ENCODE data around the gene GYPC.
"Not testable (repeated sequence)": the region's sequence is repeated elsewhere in the genome, so short reads cannot be mapped to it uniquely, and the experiment has no call there.

The GYPC gene

GRCh38 chr2:126703311-126703710 lies 47.4 kb downstream of the GYPC start:
- DNase-seq = no peak

- no peak for DNase-seq
Observed at GRCh38 chr2:126704434-126705160, 48.6 kb downstream of the GYPC start.

- DNase-seq = no peak
Observed at GRCh38 chr2:126707191-126707590, 51.2 kb downstream of the GYPC start.

GRCh38 chr2:126707941-126708340 lies 52.0 kb downstream of the GYPC start:
- no peak for DNase-seq

GRCh38 chr2:126714191-126714965 lies 58.4 kb downstream of the GYPC start:
- DNase-seq = no peak

GRCh38 chr2:126715111-126715510 lies 59.2 kb downstream of the GYPC start:
- DNase-seq = no peak

GRCh38 chr2:126715576-126716406 lies 59.8 kb downstream of the GYPC start:
- no peak for DNase-seq

- DNase-seq = not testable (repeated sequence)
Observed at GRCh38 chr2:126717277-126717676, 61.3 kb downstream of the GYPC start.

GRCh38 chr2:126717928-126718327 lies 62.0 kb downstream of the GYPC start:
- no peak for DNase-seq

GRCh38 chr2:126719191-126719832 lies 63.4 kb downstream of the GYPC start:
- no peak for DNase-seq

- no peak for DNase-seq
Observed at GRCh38 chr2:126719833-126720351, 63.9 kb downstream of the GYPC start.

GRCh38 chr2:126720638-126721037 lies 64.7 kb downstream of the GYPC start:
- no peak for DNase-seq

- no peak for DNase-seq
Observed at GRCh38 chr2:126722081-126722480, 66.1 kb downstream of the GYPC start.

- no peak for DNase-seq
Observed at GRCh38 chr2:126722546-126722945, 66.6 kb downstream of the GYPC start.

- DNase-seq = no peak
Observed at GRCh38 chr2:126723281-126723815, 67.4 kb downstream of the GYPC start.

GRCh38 chr2:126725580-126725979 lies 69.6 kb downstream of the GYPC start:
- no peak for DNase-seq

- DNase-seq = no peak
Observed at GRCh38 chr2:126729896-126730295, 73.9 kb downstream of the GYPC start.

GRCh38 chr2:126730655-126731054 lies 74.7 kb downstream of the GYPC start:
- DNase-seq = no peak

- no peak for DNase-seq
Observed at GRCh38 chr2:126731353-126731752, 75.4 kb downstream of the GYPC start.

- DNase-seq = no peak
Observed at GRCh38 chr2:126732682-126733245, 76.8 kb downstream of the GYPC start.

GRCh38 chr2:126733795-126734194 lies 77.8 kb downstream of the GYPC start:
- no peak for DNase-seq
